Loucy (cell line): Measurements from ENCODE around the gene ZGRF1.

Source experiments
- H2AFZ ChIP-seq: fragments of 200-600 bp; sonication (generic); 2 replicates; pipeline ENCODE4 v1.6.0; 2016; ENCODE audit warnings: antibody characterized with exemption, mild to moderate bottlenecking, low read length, moderate library complexity
- H3F3A ChIP-seq: fragments of 200-600 bp; 2 replicates; pipeline ENCODE4 v1.6.0; 2016; ENCODE audit warnings: antibody characterized with exemption, low read depth, mild to moderate bottlenecking
- H3K27me3 ChIP-seq: fragments of 200-600 bp; sonication (generic); 2 replicates; pipeline ENCODE4 v1.6.1; 2014; ENCODE audit warnings: low read length, mild to moderate bottlenecking; ENCODE audit not compliant: insufficient read depth, poor library complexity, severe bottlenecking
- H3K36me3 ChIP-seq: fragments of 200-600 bp; sonication (generic); 2 replicates; pipeline ENCODE4 v1.6.1; 2016; ENCODE audit warnings: low read length; ENCODE audit not compliant: insufficient read depth
- H3K4me1 ChIP-seq: fragments of 200-600 bp; sonication (generic); 2 replicates; pipeline ENCODE4 v1.5.1; 2014; ENCODE audit warnings: low read length, mild to moderate bottlenecking; ENCODE audit not compliant: insufficient read depth, poor library complexity, severe bottlenecking
- H3K4me2 ChIP-seq: fragments of 200-600 bp; sonication (generic); 2 replicates; pipeline ENCODE4 v1.6.0; 2014; ENCODE audit warnings: antibody characterized with exemption, low read length, low read depth, mild to moderate bottlenecking; ENCODE audit not compliant: poor library complexity, severe bottlenecking
- H3K4me3 ChIP-seq: fragments of 200-600 bp; sonication (generic); 2 replicates; pipeline ENCODE4 v1.5.1; 2014; ENCODE audit warnings: low read length, mild to moderate bottlenecking, mixed read lengths; ENCODE audit not compliant: poor library complexity, severe bottlenecking
- H3K79me2 ChIP-seq: fragments of 200-600 bp; sonication (generic); 2 replicates; pipeline ENCODE4 v1.6.1; 2014; ENCODE audit warnings: low read length; ENCODE audit not compliant: insufficient read depth
- H3K9ac ChIP-seq: fragments of 200-600 bp; sonication (generic); 2 replicates; pipeline ENCODE4 v1.6.0; 2014; ENCODE audit warnings: mild to moderate bottlenecking, low read depth, low read length, moderate library complexity; ENCODE audit not compliant: poor library complexity, severe bottlenecking
- H3K9me2 ChIP-seq: fragments of 200-600 bp; sonication (generic); replicated peaks from 2 replicates; pipeline ENCODE4 v1.6.1; 2016; ENCODE audit warnings: low read depth, low read length, mixed read lengths
- H3K9me3 ChIP-seq: fragments of 200-600 bp; sonication (generic); 2 replicates; pipeline ENCODE4 v1.6.1; 2014; ENCODE audit warnings: mild to moderate bottlenecking, antibody characterized with exemption, low read length, low read depth; ENCODE audit not compliant: insufficient read depth
- H4K20me1 ChIP-seq: fragments of 200-600 bp; sonication (generic); 2 replicates; pipeline ENCODE4 v1.6.0; 2014; ENCODE audit warnings: antibody characterized with exemption, low read length, mild to moderate bottlenecking; ENCODE audit not compliant: insufficient read depth, poor library complexity, severe bottlenecking
- CTCF ChIP-seq: fragments of 200-600 bp; sonication (generic); conservative IDR thresholded peaks from 2 replicates; pipeline ENCODE4 v1.5.1; 2014; ENCODE audit warnings: mild to moderate bottlenecking, antibody characterized with exemption, low read length
- EZH2phosphoT487 ChIP-seq: fragments of 200-600 bp; IDR thresholded peaks from 2 replicates; pipeline ENCODE4 v1.6.1; 2018; ENCODE audit warnings: antibody characterized with exemption, mild to moderate bottlenecking, moderate library complexity, borderline replicate concordance

ZGRF1 gene

GRCh38 chr4:112648263-112649054, 11.8 kb upstream of the ZGRF1 start:
- H3K36me3 ChIP-seq: peaks cover 50% of the 10 kb centered on the region; the same call in 1 of the 2 replicates
- no peaks in the 10 kb centered on the region for H3K79me2 ChIP-seq

GRCh38 chr4:112647785-112648184, 11.1 kb upstream of the ZGRF1 start:
- peaks cover 46% of the 10 kb centered on the region; the same call in 1 of the 2 replicates for H3K36me3 ChIP-seq
- TF ChIP-seq EZH2phosphoT487 (no peak), CTCF (no peak)

More at GRCh38 chr4:112648263-112649054, 11.8 kb upstream of the ZGRF1 start:
- H2AFZ ChIP-seq: no peak overlapping the region
- H3K9me3 ChIP-seq: no peaks in the 10 kb centered on the region
- H3F3A ChIP-seq: no peaks in the 10 kb centered on the region
- H3K4me3 ChIP-seq: no peak overlapping the region
- no peak for TF ChIP-seq CTCF
- TF ChIP-seq EZH2phosphoT487: no peak
- no peak overlapping the region for H3K4me2 ChIP-seq
- H3K9ac ChIP-seq: no peak overlapping the region
- H4K20me1 ChIP-seq: no peaks in the 10 kb centered on the region
- H3K27me3 ChIP-seq: no peaks in the 10 kb centered on the region
- H3K9me2 ChIP-seq: no peaks in the 10 kb centered on the region
- no peaks in the 10 kb centered on the region for H3K4me1 ChIP-seq

GRCh38 chr4:112646632-112647537, 10.2 kb upstream of the ZGRF1 start:
- H3K36me3 ChIP-seq: peaks cover 46% of the 10 kb centered on the region; the same call in 1 of the 2 replicates
- 0 out of 2 replicates have a peak, but pooled peaks cover 10% of the 10 kb centered on the region for H3K79me2 ChIP-seq
- no peaks in the 10 kb centered on the region for H3K4me1 ChIP-seq
- no peak overlapping the region for H3K9ac ChIP-seq
- H3K9me3 ChIP-seq: no peaks in the 10 kb centered on the region
- H3K27me3 ChIP-seq: no peaks in the 10 kb centered on the region
- no peaks in the 10 kb centered on the region for H4K20me1 ChIP-seq
- H3K9me2 ChIP-seq: no peaks in the 10 kb centered on the region
- no peak overlapping the region for H3K4me2 ChIP-seq
- no peaks in the 10 kb centered on the region for H3F3A ChIP-seq
- no peak overlapping the region for H3K4me3 ChIP-seq
- no peak overlapping the region for H2AFZ ChIP-seq
- no peak for TF ChIP-seq EZH2phosphoT487
- no peak for TF ChIP-seq CTCF

More at GRCh38 chr4:112647785-112648184, 11.1 kb upstream of the ZGRF1 start:
- Histone ChIP-seq H3K4me1 (no peaks in the 10 kb centered on the region), H3F3A (no peaks in the 10 kb centered on the region), H3K9ac (no peak overlapping the region), H3K79me2 (0 out of 2 replicates have a peak, but pooled peaks cover 4% of the 10 kb centered on the region), H3K4me3 (no peak overlapping the region), H3K9me2 (no peaks in the 10 kb centered on the region), H3K27me3 (no peaks in the 10 kb centered on the region), H4K20me1 (no peaks in the 10 kb centered on the region), H2AFZ (no peak overlapping the region), H3K4me2 (no peak overlapping the region), H3K9me3 (no peaks in the 10 kb centered on the region)
